SK-N-SH (cell line): ENCODE measurements around the gene TPMT. TPM values are rescaled to one million over a fixed set of nuclear protein-coding genes. Genes with fewer than 3 reads are reported as not detected.

Source experiments
- CTCF ChIA-PET: fragments of 300-600, 350-600 bp; formaldehyde crosslinking; extraction: SDS; loops from one replicate; lab custom pipeline; 2021; lab: Yijun Ruan, JAX
- POLR2A ChIA-PET: fragments of 350-600 bp; sonication (Branson Sonifier 250); formaldehyde crosslinking; extraction: SDS; loops from one replicate; lab custom pipeline; 2020; ENCODE audit warnings: antibody characterized with exemption, inconsistent platforms; lab: Yijun Ruan, JAX
- DNase-seq: peaks from one replicate; pipeline ENCODE4 v3.0.0; 2012
- H2AFZ ChIP-seq: fragments of 200-600 bp; sonication (generic); 2 replicates; pipeline ENCODE4 v1.8.1; 2016; ENCODE audit warnings: antibody characterized with exemption, mild to moderate bottlenecking, low read depth
- H3F3A ChIP-seq: fragments of 200-600 bp; sonication (generic); replicated peaks from 2 replicates; pipeline ENCODE3; 2016; ENCODE audit warnings: antibody characterized with exemption, mild to moderate bottlenecking; ENCODE audit not compliant: insufficient read depth
- H3K27ac ChIP-seq, 2 experiments: fragments of 200-500 bp in 1 of 2; fragments of 200-600 bp in 1 of 2; sonication (Bioruptor generic) in 1 of 2; sonication (generic), shearing (Covaris generic) in 1 of 2; 2 replicates each; pipeline versions ENCODE4 v1.5.1 to v1.6.1; 2014 to 2016; ENCODE audit warnings: low read depth in 2 of 2, inconsistent platforms in 1 of 2, low read length in 1 of 2, mild to moderate bottlenecking in 1 of 2, mixed read lengths in 1 of 2
- H3K27me3 ChIP-seq: fragments of 200-600 bp; sonication (generic), shearing (Covaris generic); 2 replicates; pipeline ENCODE4 v1.6.1; 2016; ENCODE audit warnings: mixed run types; ENCODE audit not compliant: insufficient read depth
- H3K36me3 ChIP-seq, 2 experiments: fragments of 200-500 bp in 1 of 2; fragments of 200-600 bp in 1 of 2; sonication (Bioruptor generic) in 1 of 2; sonication (generic) in 1 of 2; replicated peaks in 1 of 2; 2 replicates each; pipeline versions ENCODE3 to v1.5.1; 2014 to 2016; ENCODE audit warnings: low read length in 1 of 2, mild to moderate bottlenecking in 1 of 2; ENCODE audit not compliant: insufficient read depth in 2 of 2, control insufficient read depth in 1 of 2
- H3K4me1 ChIP-seq, 2 experiments: fragments of 200-500 bp in 1 of 2; fragments of 200-600 bp in 1 of 2; sonication (Bioruptor generic) in 1 of 2; sonication (generic), shearing (Covaris generic) in 1 of 2; 2 replicates each; pipeline versions ENCODE4 v1.5.1 to v1.6.1; 2014 to 2016; ENCODE audit warnings: low read depth in 1 of 2, low read length in 1 of 2, mixed run types in 1 of 2; ENCODE audit not compliant: insufficient read depth in 2 of 2, control insufficient read depth in 1 of 2
- H3K4me2 ChIP-seq: fragments of 200-600 bp; sonication (generic), shearing (Covaris generic); 2 replicates; pipeline ENCODE4 v1.6.1; 2017; ENCODE audit warnings: mixed run types
- H3K4me3 ChIP-seq, 2 experiments: fragments of 200-500 bp in 1 of 2; fragments of 200-600 bp in 1 of 2; sonication (Bioruptor generic) in 1 of 2; sonication (generic), shearing (Covaris generic) in 1 of 2; 2 replicates each; pipeline versions ENCODE4 v1.5.1 to v1.8.1; 2014 to 2016; ENCODE audit warnings: low read depth in 2 of 2, inconsistent platforms in 1 of 2, low read length in 1 of 2, mild to moderate bottlenecking in 1 of 2, mixed read lengths in 1 of 2, moderate library complexity in 1 of 2
- H3K79me2 ChIP-seq: fragments of 200-600 bp; sonication (generic); 2 replicates; pipeline ENCODE4 v1.8.1; 2017; ENCODE audit warnings: mild to moderate bottlenecking; ENCODE audit not compliant: insufficient read depth
- H3K9ac ChIP-seq: fragments of 200-600 bp; sonication (generic); 2 replicates; pipeline ENCODE4 v1.6.1; 2017; ENCODE audit warnings: mixed run types
- H3K9me2 ChIP-seq: fragments of 200-600 bp; sonication (generic); 2 replicates; pipeline ENCODE4 v1.6.1; 2017; ENCODE audit warnings: mixed run types
- H3K9me3 ChIP-seq: fragments of 200-600 bp; sonication (generic); 2 replicates; pipeline ENCODE4 v1.6.1; 2017; ENCODE audit warnings: mixed run types, mild to moderate bottlenecking, moderate library complexity
- H4K20me1 ChIP-seq: fragments of 200-600 bp; sonication (generic); 2 replicates; pipeline ENCODE4 v1.6.1; 2017; ENCODE audit warnings: mild to moderate bottlenecking, mixed run types; ENCODE audit not compliant: insufficient read depth
- CHD2 ChIP-seq: fragments of 150-350 bp; IDR thresholded peaks from 2 replicates; pipeline ENCODE4 v1.6.1; 2018; ENCODE audit warnings: low read length; ENCODE audit not compliant: partially characterized antibody
- ELF1 ChIP-seq: IDR thresholded peaks from 2 replicates; pipeline ENCODE4 v1.4.0; 2012
- EP300 ChIP-seq, 2 experiments: IDR thresholded peaks; 2 replicates each; pipeline versions ENCODE4 v1.4.0 to v1.6.1; 2012; ENCODE audit warnings: borderline replicate concordance in 1 of 2, low read depth in 1 of 2, low read length in 1 of 2
- FOXJ3 ChIP-seq: sonication (generic); formaldehyde crosslinking; IDR thresholded peaks from 2 replicates; pipeline ENCODE4 v1.5.1; 2020; ENCODE audit warnings: mild to moderate bottlenecking, missing genetic modification reagents
- GABPA ChIP-seq: IDR thresholded peaks from 2 replicates; pipeline ENCODE4 v1.4.0; 2012; ENCODE audit warnings: low read depth, mild to moderate bottlenecking
- JUND ChIP-seq: IDR thresholded peaks from 2 replicates; pipeline ENCODE4 v1.4.0; 2012
- POLR2AphosphoS5 ChIP-seq: IDR thresholded peaks from 2 replicates; pipeline ENCODE4 v1.6.1; 2012; ENCODE audit warnings: low read depth, low read length
- RXRA ChIP-seq: IDR thresholded peaks from 2 replicates; pipeline ENCODE4 v1.4.0; 2012; ENCODE audit warnings: low read depth, mild to moderate bottlenecking, borderline replicate concordance
- SMC3 ChIP-seq: IDR thresholded peaks from 2 replicates; pipeline ENCODE4 v1.6.1; 2012; ENCODE audit warnings: low read depth, low read length, improper control_type of control experiment
- WGBS: methylation state at CpG from one replicate; pipeline ENCODE4 v1.1.6; 2017; ENCODE audit warnings: low lambda C conversion rate; 5-methylcytosine and 5-hydroxymethylcytosine counted together
- polyA plus RNA-seq, 3 experiments: library from polyadenylated mRNA; depleted of rRNA; stranded (reverse); fragments of >200 nt; gene quantifications; 2 replicates each; pipeline ENCODE4 v1.2.3, GENCODE V29; 2012
- TF ChIP-seq, protein P1 (sequence below): fragments of 200-600 bp; sonication (generic); IDR thresholded peaks from 2 replicates; pipeline ENCODE4 v1.6.1; 2017; ENCODE audit warnings: antibody characterized with exemption, mild to moderate bottlenecking, moderate library complexity
- TF ChIP-seq, protein P2 (sequence below): IDR thresholded peaks from 2 replicates; pipeline ENCODE4; 2012
- TF ChIP-seq, protein P3 (sequence below): fragments of 150-350 bp; IDR thresholded peaks from 2 replicates; pipeline ENCODE4 v1.6.1; 2017; ENCODE audit warnings: antibody characterized with exemption, low read length, low read depth, borderline replicate concordance
- TF ChIP-seq, protein P4 (sequence below): IDR thresholded peaks from 2 replicates; pipeline ENCODE4 v1.4.0; 2012; ENCODE audit warnings: low read depth

TPMT gene
- polyA plus RNA-seq, 1 of the 3 experiments (the other 2 are of a cell fraction): 8.1 TPM

DNA sequence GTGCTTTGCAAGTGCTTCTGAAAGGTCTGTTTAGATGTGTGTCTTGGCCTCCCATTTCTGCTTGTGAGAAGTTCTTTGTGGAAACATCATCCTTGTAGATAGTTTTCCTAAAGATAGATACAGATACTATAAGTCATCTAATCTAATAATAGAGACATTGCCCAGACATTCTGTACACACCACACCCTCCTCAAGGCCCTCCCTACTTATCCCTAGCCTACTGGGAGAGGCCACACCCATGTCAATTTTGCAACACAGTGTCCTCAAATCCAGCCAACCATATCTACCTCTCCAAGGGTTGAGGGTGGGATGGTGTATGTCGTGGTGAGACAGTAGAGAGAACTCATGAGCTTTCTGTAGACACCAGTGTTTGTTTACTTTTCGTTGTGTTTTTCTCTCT lies 6.6 kb upstream of the TPMT start (continued):
- TF ChIP-seq, protein P1, sequence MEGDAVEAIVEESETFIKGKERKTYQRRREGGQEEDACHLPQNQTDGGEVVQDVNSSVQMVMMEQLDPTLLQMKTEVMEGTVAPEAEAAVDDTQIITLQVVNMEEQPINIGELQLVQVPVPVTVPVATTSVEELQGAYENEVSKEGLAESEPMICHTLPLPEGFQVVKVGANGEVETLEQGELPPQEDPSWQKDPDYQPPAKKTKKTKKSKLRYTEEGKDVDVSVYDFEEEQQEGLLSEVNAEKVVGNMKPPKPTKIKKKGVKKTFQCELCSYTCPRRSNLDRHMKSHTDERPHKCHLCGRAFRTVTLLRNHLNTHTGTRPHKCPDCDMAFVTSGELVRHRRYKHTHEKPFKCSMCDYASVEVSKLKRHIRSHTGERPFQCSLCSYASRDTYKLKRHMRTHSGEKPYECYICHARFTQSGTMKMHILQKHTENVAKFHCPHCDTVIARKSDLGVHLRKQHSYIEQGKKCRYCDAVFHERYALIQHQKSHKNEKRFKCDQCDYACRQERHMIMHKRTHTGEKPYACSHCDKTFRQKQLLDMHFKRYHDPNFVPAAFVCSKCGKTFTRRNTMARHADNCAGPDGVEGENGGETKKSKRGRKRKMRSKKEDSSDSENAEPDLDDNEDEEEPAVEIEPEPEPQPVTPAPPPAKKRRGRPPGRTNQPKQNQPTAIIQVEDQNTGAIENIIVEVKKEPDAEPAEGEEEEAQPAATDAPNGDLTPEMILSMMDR: no peak
- TF ChIP-seq JUND: no peak

DNA sequence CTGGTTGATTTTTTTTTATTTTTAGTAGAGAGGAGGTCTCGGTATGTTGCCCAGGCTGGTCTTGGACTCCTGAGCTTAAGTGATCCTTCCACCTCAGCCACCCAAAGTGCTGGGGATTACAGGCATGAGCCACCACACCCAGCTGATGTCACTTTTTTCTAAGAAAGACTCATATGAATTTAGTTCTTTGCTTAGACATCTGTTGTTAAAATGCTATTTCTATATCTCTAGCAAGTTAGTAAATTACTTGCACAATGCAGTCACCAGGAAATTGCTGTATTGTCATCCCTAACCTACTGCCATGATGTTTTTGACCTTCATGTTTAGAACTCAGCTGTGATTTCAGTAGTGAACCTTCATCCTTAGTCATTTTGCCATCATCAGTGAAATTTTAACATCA lies 6.0 kb upstream of the TPMT start:
- DNase-seq: no peak
- no peak overlapping the region for H2AFZ ChIP-seq
- H3K27me3 ChIP-seq: no peaks in the 10 kb centered on the region
- H3K79me2 ChIP-seq: no peaks in the 10 kb centered on the region
- no peaks in the 10 kb centered on the region for H3K9me3 ChIP-seq
- no peak for TF ChIP-seq RXRA
- TF ChIP-seq GABPA: no peak
- TF ChIP-seq, protein P1: no peak
- TF ChIP-seq, protein P2, sequence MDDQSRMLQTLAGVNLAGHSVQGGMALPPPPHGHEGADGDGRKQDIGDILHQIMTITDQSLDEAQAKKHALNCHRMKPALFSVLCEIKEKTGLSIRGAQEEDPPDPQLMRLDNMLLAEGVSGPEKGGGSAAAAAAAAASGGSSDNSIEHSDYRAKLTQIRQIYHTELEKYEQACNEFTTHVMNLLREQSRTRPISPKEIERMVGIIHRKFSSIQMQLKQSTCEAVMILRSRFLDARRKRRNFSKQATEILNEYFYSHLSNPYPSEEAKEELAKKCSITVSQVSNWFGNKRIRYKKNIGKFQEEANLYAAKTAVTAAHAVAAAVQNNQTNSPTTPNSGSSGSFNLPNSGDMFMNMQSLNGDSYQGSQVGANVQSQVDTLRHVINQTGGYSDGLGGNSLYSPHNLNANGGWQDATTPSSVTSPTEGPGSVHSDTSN: no peak
- no peak for TF ChIP-seq ELF1
- no peak for TF ChIP-seq POLR2AphosphoS5
- TF ChIP-seq, protein P3, sequence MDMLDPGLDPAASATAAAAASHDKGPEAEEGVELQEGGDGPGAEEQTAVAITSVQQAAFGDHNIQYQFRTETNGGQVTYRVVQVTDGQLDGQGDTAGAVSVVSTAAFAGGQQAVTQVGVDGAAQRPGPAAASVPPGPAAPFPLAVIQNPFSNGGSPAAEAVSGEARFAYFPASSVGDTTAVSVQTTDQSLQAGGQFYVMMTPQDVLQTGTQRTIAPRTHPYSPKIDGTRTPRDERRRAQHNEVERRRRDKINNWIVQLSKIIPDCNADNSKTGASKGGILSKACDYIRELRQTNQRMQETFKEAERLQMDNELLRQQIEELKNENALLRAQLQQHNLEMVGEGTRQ: no peak
- no peak for TF ChIP-seq CHD2
- no peak for TF ChIP-seq FOXJ3
- TF ChIP-seq, protein P4, sequence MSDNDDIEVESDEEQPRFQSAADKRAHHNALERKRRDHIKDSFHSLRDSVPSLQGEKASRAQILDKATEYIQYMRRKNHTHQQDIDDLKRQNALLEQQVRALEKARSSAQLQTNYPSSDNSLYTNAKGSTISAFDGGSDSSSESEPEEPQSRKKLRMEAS: no peak
- no peak for TF ChIP-seq SMC3
- no peak for TF ChIP-seq JUND
- no peak for TF ChIP-seq EP300 (IDR thresholded peaks at IDR 0.05; ENCODE audit: borderline replicate concordance in 1 of 2, low read depth in 1 of 2, low read length in 1 of 2)
- H3K9ac ChIP-seq: no peak overlapping the region
- H4K20me1 ChIP-seq: no peaks in the 10 kb centered on the region
- H3K36me3 ChIP-seq: peaks cover 11 to 13% of the 10 kb centered on the region in 2 experiments
- no peak overlapping the region for H3K4me2 ChIP-seq
- no peak overlapping the region for H3K4me3 ChIP-seq
- WGBS: 100% methylated on average over 1 of the region's 1 CpG
- H3F3A ChIP-seq: peaks cover 7% of the 10 kb centered on the region
- CTCF ChIA-PET: no interaction called here
- H3K27ac ChIP-seq: no peak overlapping the region
- peaks cover 0 to 4% of the 10 kb centered on the region in 2 experiments; a peak in 1 of 4 replicates for H3K4me1 ChIP-seq
- POLR2A ChIA-PET: no interaction called here
- H3K9me2 ChIP-seq: no peaks in the 10 kb centered on the region
